ENCODE data around the gene PRSS53.

Gene PRSS53

DNA sequence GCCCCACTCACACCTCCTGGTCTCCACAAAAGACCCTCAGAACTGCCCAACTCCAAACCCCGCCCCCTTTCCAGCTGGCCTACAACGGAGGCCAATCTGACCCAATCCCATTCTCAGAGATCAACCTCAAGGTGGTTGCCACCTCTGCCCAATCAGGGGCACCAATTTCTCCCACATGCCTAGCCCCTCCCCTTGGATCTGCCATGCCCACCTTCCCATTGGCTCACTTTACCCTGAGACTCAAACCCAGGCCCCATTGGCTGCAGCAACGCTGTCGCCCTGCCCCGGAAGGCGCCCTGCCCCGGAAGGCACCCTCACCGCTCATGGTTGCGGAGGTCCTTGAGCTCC, 25.3 kb downstream of the PRSS53 start:
- TF ChIP-seq EZH2phosphoT487 (IDR thresholded peaks at IDR 0.05; ENCODE audit: low read depth): no peak
- TF ChIP-seq, protein P1, sequence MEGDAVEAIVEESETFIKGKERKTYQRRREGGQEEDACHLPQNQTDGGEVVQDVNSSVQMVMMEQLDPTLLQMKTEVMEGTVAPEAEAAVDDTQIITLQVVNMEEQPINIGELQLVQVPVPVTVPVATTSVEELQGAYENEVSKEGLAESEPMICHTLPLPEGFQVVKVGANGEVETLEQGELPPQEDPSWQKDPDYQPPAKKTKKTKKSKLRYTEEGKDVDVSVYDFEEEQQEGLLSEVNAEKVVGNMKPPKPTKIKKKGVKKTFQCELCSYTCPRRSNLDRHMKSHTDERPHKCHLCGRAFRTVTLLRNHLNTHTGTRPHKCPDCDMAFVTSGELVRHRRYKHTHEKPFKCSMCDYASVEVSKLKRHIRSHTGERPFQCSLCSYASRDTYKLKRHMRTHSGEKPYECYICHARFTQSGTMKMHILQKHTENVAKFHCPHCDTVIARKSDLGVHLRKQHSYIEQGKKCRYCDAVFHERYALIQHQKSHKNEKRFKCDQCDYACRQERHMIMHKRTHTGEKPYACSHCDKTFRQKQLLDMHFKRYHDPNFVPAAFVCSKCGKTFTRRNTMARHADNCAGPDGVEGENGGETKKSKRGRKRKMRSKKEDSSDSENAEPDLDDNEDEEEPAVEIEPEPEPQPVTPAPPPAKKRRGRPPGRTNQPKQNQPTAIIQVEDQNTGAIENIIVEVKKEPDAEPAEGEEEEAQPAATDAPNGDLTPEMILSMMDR (IDR thresholded peaks at IDR 0.05; ENCODE audit: low read depth, low read length): no peak
- Histone ChIP-seq H3K4me2 (ENCODE audit: low read length) (no peak overlapping the region), H3K27me3 (ENCODE audit: low read depth, low read length) (no peaks in the 10 kb centered on the region), H3K4me3 (ENCODE audit: low read length) (no peak overlapping the region), H3K79me2 (ENCODE audit: low read length) (peaks cover 18% of the 10 kb centered on the region), H3K9ac (ENCODE audit: low read length) (no peak overlapping the region), H3K36me3 (replicated peaks; ENCODE audit: low read depth, low read length) (peaks cover 16% of the 10 kb centered on the region), H3K27ac (ENCODE audit: low read length) (no peak overlapping the region), H4K20me1 (ENCODE audit: insufficient read depth, low read length) (0 out of 2 replicates have a peak, but pooled peaks cover 2% of the 10 kb centered on the region), H3K9me3 (ENCODE audit: insufficient read depth, low read length) (no peaks in the 10 kb centered on the region), H3K4me1 (ENCODE audit: low read length) (no peaks in the 10 kb centered on the region), H2AFZ (ENCODE audit: low read depth, low read length) (no peak overlapping the region)

DNA sequence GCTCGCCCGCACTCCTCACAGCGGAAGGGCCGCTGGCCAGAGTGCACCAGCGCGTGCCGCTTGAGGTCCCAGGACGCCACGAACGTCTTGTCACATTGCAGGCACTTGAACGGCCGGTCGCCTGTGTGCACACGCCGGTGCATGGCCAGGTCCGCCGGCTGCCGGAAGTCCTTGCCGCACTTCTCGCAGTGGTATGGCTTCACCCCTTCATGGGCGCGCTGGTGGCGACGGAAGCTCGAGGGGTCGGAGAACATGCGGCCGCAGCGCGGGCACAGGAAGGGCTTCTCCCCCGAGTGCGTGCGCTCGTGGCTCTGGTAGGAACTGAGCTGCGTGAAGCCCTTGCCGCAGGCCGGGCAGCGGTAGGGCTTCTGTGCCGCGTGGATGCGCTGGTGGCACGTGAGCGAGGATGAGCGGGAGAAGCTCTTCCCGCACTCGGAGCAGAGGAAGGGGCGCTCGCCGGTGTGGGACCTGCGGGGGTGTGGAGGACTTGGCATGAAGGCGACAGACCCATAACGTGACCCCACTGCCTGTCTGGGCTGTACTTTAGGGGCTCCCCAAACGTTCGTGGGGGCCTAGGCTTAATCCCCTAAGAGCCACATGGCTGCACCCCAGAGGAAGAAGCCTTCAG, 26.8 kb downstream of the PRSS53 start:
- Histone ChIP-seq H3K36me3 (replicated peaks; ENCODE audit: low read depth, low read length) (peaks cover 16% of the 10 kb centered on the region), H3K27me3 (ENCODE audit: low read depth, low read length) (no peaks in the 10 kb centered on the region), H3K9me3 (ENCODE audit: insufficient read depth, low read length) (no peaks in the 10 kb centered on the region), H3K4me1 (ENCODE audit: low read length) (no peaks in the 10 kb centered on the region), H3K27ac (ENCODE audit: low read length) (no peak overlapping the region), H4K20me1 (ENCODE audit: insufficient read depth, low read length) (no peaks in the 10 kb centered on the region), H2AFZ (ENCODE audit: low read depth, low read length) (no peak overlapping the region), H3K4me3 (ENCODE audit: low read length) (no peak overlapping the region), H3K9ac (ENCODE audit: low read length) (no peak overlapping the region), H3K79me2 (ENCODE audit: low read length) (peaks cover 10% of the 10 kb centered on the region), H3K4me2 (ENCODE audit: low read length) (no peak overlapping the region)
- TF ChIP-seq EZH2phosphoT487 (IDR thresholded peaks at IDR 0.05; ENCODE audit: low read depth): no peak
- TF ChIP-seq, protein P1 (IDR thresholded peaks at IDR 0.05; ENCODE audit: low read depth, low read length): no peak

DNA sequence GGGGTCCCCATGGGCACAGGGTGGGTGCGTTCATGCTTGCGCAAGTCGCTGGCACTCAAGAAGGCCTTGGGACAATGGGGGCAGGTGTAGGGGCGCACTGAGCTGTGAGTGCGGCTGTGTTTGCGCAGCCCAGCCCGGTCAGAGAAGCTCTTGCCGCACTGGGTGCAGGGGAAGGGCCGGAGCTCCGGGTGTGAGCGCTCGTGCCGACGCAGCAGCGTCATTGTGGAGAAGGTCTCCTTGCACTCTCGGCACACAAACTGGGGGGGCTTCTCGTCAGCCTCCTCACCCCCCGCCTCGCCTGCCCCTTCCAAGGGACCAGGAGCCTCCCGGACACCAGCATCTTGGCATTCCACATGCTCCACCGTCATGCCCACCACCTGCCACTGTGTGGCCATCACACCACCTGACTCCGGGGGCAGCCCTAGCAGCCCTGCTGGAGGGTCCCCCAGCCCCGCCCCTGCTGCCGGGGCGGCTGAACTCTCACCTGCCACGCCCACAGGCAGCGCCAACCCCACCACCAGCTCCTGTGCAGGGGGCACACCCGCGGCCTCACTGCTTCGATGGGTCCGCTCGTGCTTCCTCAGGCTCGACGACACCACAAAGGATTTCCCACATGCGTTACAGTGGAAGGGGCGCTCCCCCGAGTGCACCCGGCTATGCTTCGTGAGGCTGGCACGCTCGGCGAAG, 27.5 kb downstream of the PRSS53 start:
- H3K9ac ChIP-seq (ENCODE audit: low read length): no peak overlapping the region
- peaks cover 16% of the 10 kb centered on the region for H3K36me3 ChIP-seq (replicated peaks; ENCODE audit: low read depth, low read length)
- H4K20me1 ChIP-seq (ENCODE audit: insufficient read depth, low read length): no peaks in the 10 kb centered on the region
- H3K27ac ChIP-seq (ENCODE audit: low read length): no peak overlapping the region
- H2AFZ ChIP-seq (ENCODE audit: low read depth, low read length): no peak overlapping the region
- no peaks in the 10 kb centered on the region for H3K27me3 ChIP-seq (ENCODE audit: low read depth, low read length)
- no peak for TF ChIP-seq EZH2phosphoT487 (IDR thresholded peaks at IDR 0.05; ENCODE audit: low read depth)
- TF ChIP-seq, protein P1 (IDR thresholded peaks at IDR 0.05; ENCODE audit: low read depth, low read length): no peak
- no peaks in the 10 kb centered on the region for H3K4me1 ChIP-seq (ENCODE audit: low read length)
- no peak overlapping the region for H3K4me2 ChIP-seq (ENCODE audit: low read length)
- no peaks in the 10 kb centered on the region for H3K9me3 ChIP-seq (ENCODE audit: insufficient read depth, low read length)
- peaks cover 4% of the 10 kb centered on the region for H3K79me2 ChIP-seq (ENCODE audit: low read length)
- H3K4me3 ChIP-seq (ENCODE audit: low read length): no peak overlapping the region

DNA sequence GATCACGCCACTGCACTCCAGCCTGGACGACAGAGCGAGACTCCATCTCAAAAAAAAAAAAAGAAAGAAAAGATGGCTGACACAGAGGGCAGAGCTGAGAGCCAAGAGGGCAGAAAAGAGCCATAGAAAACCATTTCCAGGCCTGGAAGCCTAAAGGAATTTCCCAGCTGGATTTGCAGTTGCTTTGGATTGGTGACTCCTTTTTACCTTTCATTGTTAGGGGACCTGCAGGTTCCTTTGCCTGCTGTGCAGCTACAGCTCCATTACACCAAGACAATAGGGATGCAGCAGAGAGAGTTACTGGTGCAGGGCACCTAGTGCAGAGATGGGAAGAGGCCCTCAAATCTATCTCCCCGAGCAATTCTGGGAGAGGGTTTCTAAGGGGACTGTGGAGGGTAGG, 33.1 kb downstream of the PRSS53 start:
- Histone ChIP-seq H3K4me2 (ENCODE audit: low read length) (no peak overlapping the region), H3K9me3 (ENCODE audit: insufficient read depth, low read length) (no peaks in the 10 kb centered on the region), H3K27me3 (ENCODE audit: low read depth, low read length) (no peaks in the 10 kb centered on the region), H2AFZ (ENCODE audit: low read depth, low read length) (no peak overlapping the region), H3K4me3 (ENCODE audit: low read length) (no peak overlapping the region), H3K27ac (ENCODE audit: low read length) (no peak overlapping the region), H3K79me2 (ENCODE audit: low read length) (no peaks in the 10 kb centered on the region), H3K36me3 (replicated peaks; ENCODE audit: low read depth, low read length) (peaks cover 3% of the 10 kb centered on the region), H3K9ac (ENCODE audit: low read length) (no peak overlapping the region), H3K4me1 (ENCODE audit: low read length) (no peaks in the 10 kb centered on the region), H4K20me1 (ENCODE audit: insufficient read depth, low read length) (no peaks in the 10 kb centered on the region)
- TF ChIP-seq EZH2phosphoT487 (IDR thresholded peaks at IDR 0.05; ENCODE audit: low read depth): no peak
- TF ChIP-seq, protein P1 (IDR thresholded peaks at IDR 0.05; ENCODE audit: low read depth, low read length): no peak
